Mesothelial cell of epicardium (in vitro differentiated cells): Measurements from ENCODE around the gene MCM5. TPM values are rescaled to one million over a fixed set of nuclear protein-coding genes. Genes with fewer than 3 reads are reported as not detected.

Experiments used
- DNase-seq, 2 experiments: peaks; one replicate each; pipeline ENCODE4 v3.0.0; 2021; ENCODE audit warnings: low spot score in 2 of 2; ENCODE audit not compliant: unreplicated experiment in 2 of 2
- H3K27ac Mint-ChIP-seq: 2 replicates; pipeline ENCODE4 v1.8.0; 2021; ENCODE audit warnings: mixed read lengths
- H3K27me3 Mint-ChIP-seq: 2 replicates; pipeline ENCODE4 v1.8.0; 2021; ENCODE audit warnings: low read depth, mixed read lengths
- H3K36me3 Mint-ChIP-seq: 2 replicates; pipeline ENCODE4 v1.8.0; 2021; ENCODE audit warnings: mixed read lengths
- H3K4me1 Mint-ChIP-seq: 2 replicates; pipeline ENCODE4 v1.8.0; 2021; ENCODE audit warnings: mixed read lengths
- H3K4me3 Mint-ChIP-seq: 2 replicates; pipeline ENCODE4 v1.8.0; 2021; ENCODE audit warnings: mild to moderate bottlenecking, moderate library complexity, mixed read lengths
- H3K9me3 Mint-ChIP-seq: 2 replicates; pipeline ENCODE4 v1.8.0; 2021; ENCODE audit warnings: mixed read lengths
- total RNA-seq: library from RNA; stranded (reverse); gene quantifications from 3 replicates; pipeline ENCODE4 v1.2.1, GENCODE V29; 2021
- TF ChIP-seq, protein P1 (sequence below): fragments of 200-600 bp; sonication (generic); IDR thresholded peaks from one replicate; pipeline ENCODE4 v1.5.0; 2021; ENCODE audit warnings: antibody characterized with exemption; ENCODE audit not compliant: unreplicated experiment

The MCM5 gene
- total RNA-seq, 1 donor from 2014 or later, result 59.7 TPM

DNA sequence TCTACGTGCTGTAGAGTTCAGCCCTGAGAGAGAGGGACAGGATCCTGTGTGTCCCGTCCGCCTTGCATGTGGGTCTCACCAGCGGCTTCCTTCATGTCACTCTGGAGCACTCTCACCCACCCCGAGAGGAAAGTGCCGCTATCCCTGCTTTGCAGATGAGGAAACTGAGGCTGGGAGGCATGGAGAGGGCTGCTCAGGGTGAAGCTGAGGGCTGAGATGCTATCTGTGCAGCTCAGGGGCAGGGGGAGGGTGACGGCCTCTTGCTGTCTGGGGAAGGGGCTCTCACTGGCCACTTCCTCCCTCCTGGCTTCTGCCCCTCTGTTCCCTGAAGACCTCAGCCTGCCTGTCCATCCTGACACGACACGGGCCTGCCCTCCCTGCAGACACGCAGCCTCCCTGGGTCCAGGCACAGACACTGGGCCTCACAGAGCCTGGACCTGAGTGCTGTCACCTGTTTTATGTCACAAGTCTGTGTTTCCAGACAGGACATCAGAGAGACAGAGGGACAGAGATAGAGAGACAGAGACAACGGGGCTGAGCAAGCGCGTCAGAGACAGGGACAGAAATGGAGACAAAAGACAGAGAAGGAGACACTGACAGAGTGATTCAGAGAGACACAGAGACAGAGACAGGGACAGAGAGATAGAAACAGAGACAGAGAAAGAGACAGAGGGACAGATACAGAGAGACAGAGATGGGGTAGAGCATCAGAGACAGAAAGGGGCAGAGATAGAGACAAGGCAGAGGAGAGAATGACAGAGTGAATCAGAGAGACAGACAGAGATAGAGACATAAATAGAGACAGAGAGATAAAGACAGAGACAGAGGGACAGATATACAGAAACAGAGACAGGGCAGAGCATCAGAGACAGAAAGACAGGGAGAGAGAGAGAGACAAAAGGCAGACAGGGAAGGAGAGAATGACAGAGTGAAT is 53.1 kb downstream of the MCM5 start:
- Mint-ChIP-seq H3K9me3 (no peaks in the 10 kb centered on the region), H3K27ac (no peak overlapping the region)

DNA sequence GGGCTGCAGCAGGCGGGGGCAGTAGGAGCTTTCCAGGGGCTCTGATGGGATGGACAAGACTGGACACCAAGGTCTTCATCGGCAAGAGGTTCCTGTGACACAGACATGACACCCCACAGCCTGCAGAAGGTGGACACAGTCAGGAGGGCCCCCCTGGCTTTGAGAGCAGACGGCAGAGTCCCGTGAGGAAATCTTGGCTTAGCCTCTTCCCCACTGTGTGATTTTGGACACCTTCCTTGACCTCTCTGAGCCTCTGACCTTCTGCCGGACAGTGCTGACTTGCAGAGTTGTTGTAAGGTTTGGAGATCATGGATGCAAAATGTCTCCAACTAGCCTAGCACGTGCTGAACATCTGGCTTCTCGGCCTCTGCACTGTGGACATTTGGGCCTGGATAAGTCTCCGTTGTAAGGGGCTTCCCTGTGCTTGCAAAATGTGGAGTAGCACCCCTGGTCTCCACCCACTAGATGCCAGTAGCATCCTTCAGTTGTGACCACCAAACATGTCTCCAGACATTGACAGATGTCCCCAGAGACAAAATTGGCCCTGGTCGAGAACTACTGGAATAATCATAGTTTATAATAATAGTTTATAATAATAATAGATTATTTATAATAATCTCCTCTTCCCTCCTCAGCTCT is 54.6 kb downstream of the MCM5 start:
- Mint-ChIP-seq H3K4me1 (peaks cover 9% of the 10 kb centered on the region), H3K9me3 (no peaks in the 10 kb centered on the region), H3K36me3 (no peaks in the 10 kb centered on the region), H3K4me3 (no peak overlapping the region), H3K27ac (no peak overlapping the region), H3K27me3 (peaks cover 10% of the 10 kb centered on the region)
- TF ChIP-seq, protein P1, sequence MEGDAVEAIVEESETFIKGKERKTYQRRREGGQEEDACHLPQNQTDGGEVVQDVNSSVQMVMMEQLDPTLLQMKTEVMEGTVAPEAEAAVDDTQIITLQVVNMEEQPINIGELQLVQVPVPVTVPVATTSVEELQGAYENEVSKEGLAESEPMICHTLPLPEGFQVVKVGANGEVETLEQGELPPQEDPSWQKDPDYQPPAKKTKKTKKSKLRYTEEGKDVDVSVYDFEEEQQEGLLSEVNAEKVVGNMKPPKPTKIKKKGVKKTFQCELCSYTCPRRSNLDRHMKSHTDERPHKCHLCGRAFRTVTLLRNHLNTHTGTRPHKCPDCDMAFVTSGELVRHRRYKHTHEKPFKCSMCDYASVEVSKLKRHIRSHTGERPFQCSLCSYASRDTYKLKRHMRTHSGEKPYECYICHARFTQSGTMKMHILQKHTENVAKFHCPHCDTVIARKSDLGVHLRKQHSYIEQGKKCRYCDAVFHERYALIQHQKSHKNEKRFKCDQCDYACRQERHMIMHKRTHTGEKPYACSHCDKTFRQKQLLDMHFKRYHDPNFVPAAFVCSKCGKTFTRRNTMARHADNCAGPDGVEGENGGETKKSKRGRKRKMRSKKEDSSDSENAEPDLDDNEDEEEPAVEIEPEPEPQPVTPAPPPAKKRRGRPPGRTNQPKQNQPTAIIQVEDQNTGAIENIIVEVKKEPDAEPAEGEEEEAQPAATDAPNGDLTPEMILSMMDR, result no peak
- no peak for DNase-seq

More for the DNA sequence above, 53.1 kb downstream of the MCM5 start:
- Mint-ChIP-seq H3K4me3 (no peak overlapping the region), H3K4me1 (peaks cover 6% of the 10 kb centered on the region), H3K27me3 (peaks cover 10% of the 10 kb centered on the region), H3K36me3 (no peaks in the 10 kb centered on the region)
- DNase-seq, result no peak
- TF ChIP-seq, protein P1, result no peak

DNA sequence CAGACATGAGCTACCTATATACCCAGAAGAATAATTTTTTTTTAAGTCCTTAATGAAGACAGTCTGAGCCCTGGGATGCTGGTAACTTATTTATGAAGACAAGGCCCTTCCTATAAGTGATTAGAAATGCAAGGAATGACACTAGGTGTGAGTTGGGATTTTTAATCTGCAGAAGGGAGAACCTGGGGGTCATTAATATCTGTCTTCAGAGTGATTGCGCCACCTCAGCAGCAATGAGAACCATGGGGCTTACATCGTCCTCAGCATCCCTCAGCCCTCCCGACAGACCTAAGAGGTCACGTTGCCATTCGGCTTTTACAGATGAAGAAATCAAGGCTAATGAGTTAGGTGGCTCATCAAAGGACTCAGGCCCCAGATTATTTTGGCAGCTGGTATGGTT is 55.6 kb downstream of the MCM5 start:
- Mint-ChIP-seq H3K9me3 (no peaks in the 10 kb centered on the region), H3K27me3 (peaks cover 10% of the 10 kb centered on the region), H3K27ac (no peak overlapping the region), H3K36me3 (no peaks in the 10 kb centered on the region), H3K4me3 (no peak overlapping the region), H3K4me1 (peaks cover 11% of the 10 kb centered on the region)
- no peak for DNase-seq
- TF ChIP-seq, protein P1, result no peak

DNA sequence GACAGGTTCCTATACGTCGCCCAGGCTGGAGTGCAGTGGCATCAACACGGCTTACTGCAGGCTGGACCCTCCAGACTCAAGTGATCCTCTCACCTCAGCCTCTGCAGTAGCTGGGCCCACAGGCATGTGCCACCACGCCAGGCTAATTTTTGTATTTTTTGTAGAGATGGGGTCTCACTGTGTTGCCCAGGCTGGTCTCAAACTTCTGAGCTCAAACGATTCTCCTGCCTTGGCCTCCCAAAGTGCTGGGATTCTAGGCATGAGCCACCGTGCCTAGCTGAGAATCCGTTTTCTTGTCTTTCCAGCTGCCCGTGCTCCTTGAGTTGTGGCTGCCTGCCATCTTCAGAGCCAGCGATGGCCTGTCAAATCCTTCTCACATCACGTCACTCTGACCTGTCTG is 56.8 kb downstream of the MCM5 start:
- Mint-ChIP-seq H3K27me3 (peaks cover 10% of the 10 kb centered on the region), H3K4me3 (no peak overlapping the region), H3K9me3 (no peaks in the 10 kb centered on the region), H3K36me3 (no peaks in the 10 kb centered on the region), H3K4me1 (peaks cover 11% of the 10 kb centered on the region), H3K27ac (no peak overlapping the region)
- TF ChIP-seq, protein P1, result no peak
- DNase-seq, result no peak

DNA sequence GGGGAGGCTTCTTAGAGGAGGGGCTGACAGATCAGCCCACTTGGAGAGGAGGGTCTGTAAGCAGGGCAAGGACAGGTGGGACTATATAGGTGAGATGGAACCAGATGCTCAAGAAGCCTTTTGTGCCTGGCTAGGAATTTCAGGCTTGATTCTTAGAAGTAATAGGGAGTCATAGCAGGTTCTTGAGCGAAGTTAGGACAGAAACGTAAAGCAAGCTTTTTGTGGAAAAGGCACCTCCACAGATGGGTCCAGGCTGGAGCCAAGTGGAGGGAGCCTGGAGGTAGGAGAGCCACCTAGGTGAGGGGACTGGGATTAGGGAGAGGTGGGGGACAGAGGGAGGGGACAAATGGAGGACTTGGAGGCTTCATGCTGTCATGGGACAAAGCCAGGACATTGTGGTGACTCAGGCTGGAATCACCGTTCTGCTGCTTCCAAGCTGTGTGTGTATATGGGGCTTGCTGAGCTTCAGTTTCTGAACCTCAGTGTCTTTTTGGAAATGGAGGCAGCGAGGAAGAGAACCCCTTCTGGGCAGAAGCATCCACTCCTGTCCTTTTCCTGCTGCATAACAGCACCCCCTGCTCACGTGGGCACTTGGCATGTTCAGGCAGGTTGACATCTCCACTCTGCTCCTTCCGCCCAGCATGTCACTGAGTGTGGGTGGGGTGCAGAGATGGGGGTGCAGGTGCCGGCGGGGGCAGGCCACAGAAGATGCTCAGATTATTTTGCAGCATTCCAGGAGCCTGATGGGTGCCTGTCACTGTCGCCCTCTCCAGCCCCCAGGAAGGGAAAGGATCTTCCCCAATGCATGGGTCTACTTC is 58.0 kb downstream of the MCM5 start:
- no peak for DNase-seq
- Mint-ChIP-seq H3K9me3 (no peaks in the 10 kb centered on the region), H3K4me1 (peaks cover 16% of the 10 kb centered on the region), H3K36me3 (no peaks in the 10 kb centered on the region), H3K27ac (no peak overlapping the region), H3K27me3 (peaks cover 10% of the 10 kb centered on the region), H3K4me3 (no peak overlapping the region)
- TF ChIP-seq, protein P1, result no peak
